AG08396 (cell line): ENCODE results near the gene GATC.

Source experiments
- DNase-seq: peaks from one replicate; pipeline ENCODE4 v3.0.0; 2012; ENCODE audit warnings: low spot score, mixed read lengths

Gene GATC

DNA sequence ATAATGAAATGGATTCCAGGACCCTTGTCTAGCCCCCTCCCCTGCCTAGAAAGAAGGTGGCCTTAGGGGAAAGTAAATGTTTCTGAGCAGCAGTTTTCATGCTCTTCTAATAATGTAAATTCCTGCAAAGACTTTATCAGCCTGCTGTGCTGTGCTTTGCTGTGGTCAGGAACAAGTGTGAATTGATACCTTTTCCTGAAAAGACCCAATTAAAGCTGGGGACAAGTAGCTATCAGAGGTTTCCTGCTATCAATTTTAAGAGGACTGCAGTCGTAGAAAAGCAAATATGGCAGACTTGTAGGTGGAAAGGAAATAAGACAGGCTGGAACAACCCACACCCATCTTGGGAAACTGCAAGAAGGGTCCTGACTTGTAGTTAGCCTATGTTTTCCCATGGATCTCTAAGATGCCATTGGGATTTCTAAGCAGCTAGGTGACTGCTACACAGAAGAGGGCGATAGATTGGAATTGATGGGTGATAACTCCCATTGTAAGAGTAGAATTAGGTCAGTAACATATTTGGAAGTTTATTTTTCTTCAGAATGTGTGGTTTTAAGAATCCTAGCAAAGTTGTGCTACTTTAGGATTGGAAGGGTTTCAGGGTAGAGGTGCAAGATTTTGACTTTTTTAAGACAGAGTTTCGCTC is 52.7 kb downstream of the GATC start:
- no peak for DNase-seq

DNA sequence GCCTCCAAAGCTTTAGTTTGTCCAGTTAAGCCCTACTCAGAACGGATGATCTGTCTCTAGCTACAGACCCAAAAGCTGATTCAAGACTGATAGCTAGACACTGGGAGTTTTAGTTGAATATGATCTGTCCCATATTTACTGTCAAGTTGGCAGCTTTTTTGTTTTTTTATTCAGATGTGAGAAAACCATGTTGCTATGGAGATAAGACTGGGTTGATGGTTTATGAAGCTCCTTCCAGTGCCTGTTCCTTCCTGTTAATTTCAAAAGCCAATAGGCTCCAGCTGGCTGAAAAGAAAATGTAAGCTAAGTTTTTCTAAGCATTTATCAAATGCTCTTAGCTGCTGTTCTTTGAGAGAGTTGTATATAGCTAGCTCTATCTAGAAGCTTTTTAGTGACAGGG is 54.3 kb downstream of the GATC start:
- DNase-seq = no peak

DNA sequence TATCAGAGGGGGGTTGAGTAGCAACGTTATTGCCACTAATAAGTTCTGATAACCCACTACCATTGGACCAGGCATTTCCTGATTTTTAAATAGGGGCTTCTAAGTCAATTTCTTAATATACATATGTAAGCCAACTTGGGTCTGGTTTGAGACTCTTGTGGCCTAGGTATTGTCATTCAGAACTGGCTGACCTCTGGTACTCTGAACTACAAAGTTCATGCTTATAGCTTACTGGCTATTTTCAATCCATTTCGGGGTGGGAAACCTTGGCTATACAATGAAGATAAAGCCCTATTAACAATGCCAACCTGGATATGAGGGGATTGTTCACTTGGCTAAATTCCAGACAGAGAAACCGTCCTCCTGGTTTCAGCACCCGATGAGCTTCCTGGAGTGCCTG is 58.3 kb downstream of the GATC start:
- DNase-seq = no peak

DNA sequence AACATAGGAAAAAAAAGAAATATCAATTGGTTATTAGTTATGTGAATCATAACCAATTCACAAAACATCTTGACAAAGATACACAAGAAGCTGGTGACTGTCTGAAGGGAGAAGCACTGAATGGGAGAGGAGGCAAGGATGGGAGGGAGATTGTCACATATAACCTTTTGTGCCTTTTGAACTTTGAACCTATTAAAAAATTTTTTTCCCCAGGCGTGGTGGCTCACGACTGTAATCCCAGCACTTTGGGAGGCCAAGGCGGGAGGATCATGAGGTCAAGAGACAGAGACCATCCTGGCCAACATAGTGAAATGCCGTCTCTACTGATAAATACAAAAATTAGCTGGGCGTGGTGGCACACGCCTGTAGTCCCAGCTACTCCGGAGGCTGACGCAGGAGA is 62.3 kb downstream of the GATC start:
- DNase-seq = no peak
